Testis (tissue), 3 donors: Measurements from ENCODE around the gene HMGN4. TPM values are rescaled to one million over a fixed set of nuclear protein-coding genes. Genes with fewer than 3 reads are reported as not detected.

Experiments
- DNase-seq: peaks from one replicate; pipeline ENCODE4 v3.0.0-alpha.2; 2019
- H3K27ac ChIP-seq, 2 donors: fragments of 200-600 bp; sonication (generic); one replicate each; pipeline ENCODE4 v1.5.1; 2019
- H3K27me3 ChIP-seq: fragments of 200-600 bp; sonication (generic); one replicate; pipeline ENCODE4 v1.5.1; 2019
- H3K36me3 ChIP-seq: fragments of 200-600 bp; sonication (generic); one replicate; pipeline ENCODE4 v1.5.1; 2017; ENCODE audit warnings: low read depth; ENCODE audit errors: missing control alignments
- H3K4me1 ChIP-seq: fragments of 200-600 bp; sonication (generic); one replicate; pipeline ENCODE4 v1.5.1; 2019
- H3K4me3 ChIP-seq, 2 donors: fragments of 200-600 bp; sonication (generic); one replicate each; pipeline ENCODE4 v1.5.1; 2017 to 2019
- H3K9me3 ChIP-seq: fragments of 200-600 bp; sonication (generic); one replicate; pipeline ENCODE4 v1.5.1; 2017
- CTCF ChIP-seq, 3 experiments: fragments of 450-650 bp in 2 of 3; fragments of 200-600 bp in 1 of 3; sonication (generic) in 1 of 3; IDR thresholded peaks; one replicate each; pipeline ENCODE4 v1.5.1; 2016 to 2019; ENCODE audit warnings: antibody characterized with exemption in 3 of 3, mild to moderate bottlenecking in 2 of 3, moderate library complexity in 1 of 3
- POLR2A ChIP-seq: fragments of 450-650 bp; IDR thresholded peaks from one replicate; pipeline ENCODE4 v1.6.1; 2017; ENCODE audit warnings: antibody characterized with exemption, mild to moderate bottlenecking, moderate library complexity
- WGBS, 2 donors: methylation state at CpG; one replicate each; pipeline ENCODE4 v1.1.5; 2018; 5-methylcytosine and 5-hydroxymethylcytosine counted together
- intact Hi-C: fragments of 100-400 bp; cut with DNase I; formaldehyde crosslinking; loops from one replicate; pipeline ENCODE4 v1.15.1; 2023; ENCODE audit warnings: low total_unique reads
- polyA plus RNA-seq: library from polyadenylated mRNA; stranded (reverse); fragments of 350-450 nt; fragmentation: Illumina TruSeq; extraction: RNeasy Lipid Tissue Mini Kit (QIAGEN cat#74804); gene quantifications from one replicate; pipeline ENCODE4 v1.2.3, GENCODE V29; 2014; ENCODE audit warnings: low read depth, low replicate concordance; ENCODE audit not compliant: insufficient read depth
- total RNA-seq, 2 donors: library from RNA; depleted of rRNA; stranded (reverse); fragments of >200 nt; gene quantifications; one replicate each; pipeline ENCODE4 v1.2.3, GENCODE V29; 2016

The HMGN4 gene
- total and polyA plus RNA-seq, 3 donors from 2014 or later, result 69.4 to 74.8 (median 72.2) TPM

- Histone ChIP-seq H3K36me3 (no peaks in the 10 kb centered on the region), H3K4me1 (no peaks in the 10 kb centered on the region), H3K27ac (peak overlapping the region; percentile 47 to 55), H3K9me3 (no peaks in the 10 kb centered on the region), H3K27me3 (no peaks in the 10 kb centered on the region), H3K4me3 (no peak overlapping the region)
- TF ChIP-seq POLR2A (no peak), CTCF (IDR thresholded peaks at IDR 0.05) (no peak)
- intact Hi-C loops, result no loop called here
- DNase-seq, result no peak
- WGBS, 2 donors, result 68 to 84% methylated on average over 3 of the region's 3 CpGs
Measured at GRCh38 chr6:26494117-26494516, 44.0 kb upstream of the HMGN4 start.

- no peaks in the 10 kb centered on the region for H3K27me3 ChIP-seq
- H3K4me1 ChIP-seq, result no peaks in the 10 kb centered on the region
- no peaks in the 10 kb centered on the region for H3K9me3 ChIP-seq
- intact Hi-C loops, result no loop called here
- H3K4me3 ChIP-seq, result no peak overlapping the region
- TF ChIP-seq CTCF (IDR thresholded peaks at IDR 0.05) (no peak), POLR2A (no peak)
- no peak for DNase-seq
- H3K27ac ChIP-seq, result no peak overlapping the region
- 50 to 79% methylated on average over 1 of the region's 1 CpG for WGBS, 2 donors
- no peaks in the 10 kb centered on the region for H3K36me3 ChIP-seq
Measured at GRCh38 chr6:26495281-26495680, 42.9 kb upstream of the HMGN4 start.

GRCh38 chr6:26497610-26498009 is 40.6 kb upstream of the HMGN4 start:
- H3K4me3 ChIP-seq, result no peak overlapping the region
- intact Hi-C loops, result no loop called here
- H3K4me1 ChIP-seq, result no peaks in the 10 kb centered on the region
- WGBS, 2 donors, result 85 to 90% methylated on average over 4 of the region's 4 CpGs
- no peaks in the 10 kb centered on the region for H3K9me3 ChIP-seq
- no peaks in the 10 kb centered on the region for H3K36me3 ChIP-seq
- no peaks in the 10 kb centered on the region for H3K27me3 ChIP-seq
- no peak for DNase-seq
- no peak for TF ChIP-seq CTCF (IDR thresholded peaks at IDR 0.05)
- TF ChIP-seq POLR2A, result no peak
- no peak overlapping the region for H3K27ac ChIP-seq

GRCh38 chr6:26500102-26500501 is 38.1 kb upstream of the HMGN4 start, which contains the start of gene BTN1A1:
TSS of gene BTN1A1 (plus strand) at chr6:26500303. CDS start at chr6:26501287, 984 bp downstream.
- no peak for DNase-seq
- Histone ChIP-seq H3K9me3 (no peaks in the 10 kb centered on the region), H3K27me3 (no peaks in the 10 kb centered on the region), H3K4me1 (no peaks in the 10 kb centered on the region), H3K27ac (no peak within 1 kb of the TSS), H3K36me3 (no peaks in the 10 kb centered on the region), H3K4me3 (no peak within 1 kb of the TSS)
- 63% methylated on average over 2 of the region's 2 CpGs for WGBS, 2 donors
- TF ChIP-seq CTCF (IDR thresholded peaks at IDR 0.05) (no peak), POLR2A (no peak)
- intact Hi-C loops, result no loop called here

- H3K27ac ChIP-seq, result no peak overlapping the region
- WGBS, 2 donors, result 8 to 9% methylated on average over 18 to 37 of the region's 49 CpGs
- no peaks in the 10 kb centered on the region for H3K27me3 ChIP-seq
- TF ChIP-seq POLR2A (no peak), CTCF (IDR thresholded peaks at IDR 0.05) (no peak)
- peak; percentile 53 for DNase-seq
- no peaks in the 10 kb centered on the region for H3K36me3 ChIP-seq
- H3K4me3 ChIP-seq, result peak overlapping the region in 1 of 2 donors; percentile 51
- H3K9me3 ChIP-seq, result no peaks in the 10 kb centered on the region
- H3K4me1 ChIP-seq, result no peaks in the 10 kb centered on the region
- intact Hi-C loops, result no loop called here
Measured at GRCh38 chr6:26501482-26501986, 36.6 kb upstream of the HMGN4 start.
